Fibroblast of skin of scalp (primary cell): ENCODE measurements around the gene RBMY1B. TPM values are rescaled to one million over a fixed set of nuclear protein-coding genes. Genes with fewer than 3 reads are reported as not detected.
"Not testable (repeated sequence)": the region's sequence is repeated elsewhere in the genome, so short reads cannot be mapped to it uniquely, and the experiment has no call there.

Experiments used
- DNase-seq: peaks from one replicate; pipeline ENCODE4 v3.0.0-alpha.2; 2013
- polyA plus RNA-seq, 2 experiments: library from polyadenylated mRNA; unstranded; fragments of 120-200 nt; gene quantifications; one replicate each; pipeline ENCODE4 v1.2.1, GENCODE V29; 2013; ENCODE audit not compliant: insufficient read length in 2 of 2

RBMY1B gene
- polyA plus RNA-seq (2013, experiment 1 of 2; ENCODE audit: insufficient read length), result not detected
- not detected for polyA plus RNA-seq (2013, experiment 2 of 2; ENCODE audit: insufficient read length)

GRCh38 chrY:21511038-21511437, at the start of gene RBMY1B:
Gene RBMY1B, plus strand, starts transcription at chrY:21511338. Its CDS starts 2,013 bp downstream, at chrY:21513351.
- not testable (repeated sequence) for DNase-seq

DNA sequence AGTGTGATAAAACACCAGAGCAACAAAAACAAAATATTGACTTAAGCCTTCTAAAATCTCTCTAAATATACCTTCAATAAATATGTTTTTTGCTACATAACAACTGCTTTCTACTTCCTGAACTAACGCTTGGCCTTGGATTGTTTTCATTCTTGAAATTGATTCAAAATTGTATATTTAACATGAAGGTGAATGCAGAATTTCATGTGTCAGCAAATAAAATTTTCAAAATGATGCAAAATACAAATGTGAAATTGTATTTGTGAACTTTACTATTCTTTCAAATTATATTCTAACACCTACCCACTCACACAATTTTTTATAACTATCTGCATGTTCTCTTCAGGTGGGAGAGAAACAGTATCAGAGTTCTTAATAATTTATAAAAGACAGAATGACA, 48.2 kb upstream of the RBMY1B start:
- DNase-seq, result not testable (repeated sequence)

DNA sequence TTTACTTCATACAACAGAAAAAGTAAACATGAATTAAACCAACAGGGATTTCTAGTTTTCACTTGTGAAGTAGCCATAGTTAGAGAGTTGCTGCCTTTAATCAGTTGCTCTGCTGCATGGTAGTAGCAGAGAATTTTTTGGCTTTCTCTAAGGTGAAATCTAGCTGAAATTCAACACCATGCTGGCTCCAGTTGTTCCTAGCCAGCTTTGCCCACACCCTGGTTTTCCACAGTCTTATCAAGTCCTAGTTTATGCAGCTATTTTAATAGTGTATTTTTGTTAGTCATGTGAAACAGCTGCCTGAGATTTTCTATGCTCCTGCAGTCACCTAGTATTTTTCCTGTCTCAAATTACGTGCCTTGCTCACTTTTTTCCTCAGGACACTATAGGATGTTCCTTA, 28.2 kb upstream of the RBMY1B start:
- DNase-seq, result no peak

- DNase-seq, result not testable (repeated sequence)
These were observed 23.4 kb downstream of the RBMY1B start, which contains the start of gene RBMY1A1 for GRCh38 chrY:21534579-21534978. Gene RBMY1A1, plus strand, starts transcription at chrY:21534879. Its CDS starts 2,013 bp downstream, at chrY:21536892.

GRCh38 chrY:21559316-21559984, 48.3 kb downstream of the RBMY1B start:
- DNase-seq, result not testable (repeated sequence)
